Esophagus muscularis mucosa (tissue), 4 donors: ENCODE results near the gene GTPBP10.

Experiments used
- EP300 ChIP-seq: sonication (generic); formaldehyde crosslinking; IDR thresholded peaks from one replicate; pipeline ENCODE4 v1.6.1; 2017; ENCODE audit warnings: antibody characterized with exemption
- POLR2A ChIP-seq: fragments of 450-650 bp; IDR thresholded peaks from one replicate; pipeline ENCODE4 v1.6.1; 2017; ENCODE audit warnings: antibody characterized with exemption, moderate library complexity, mild to moderate bottlenecking, low read depth
- POLR2AphosphoS5 ChIP-seq, 2 donors: sonication (generic); formaldehyde crosslinking; IDR thresholded peaks; one replicate each; pipeline ENCODE4 v1.6.1; 2017; ENCODE audit warnings: antibody characterized with exemption in 2 of 2
- TF ChIP-seq, protein P1 (sequence below), 3 experiments: fragments of 200-600 bp in 2 of 3; fragments of 450-650 bp in 1 of 3; sonication (generic) in 2 of 3; IDR thresholded peaks; one replicate each; pipeline ENCODE4 v1.5.1; 2017 to 2019; ENCODE audit warnings: antibody characterized with exemption in 3 of 3, mild to moderate bottlenecking in 2 of 3, moderate library complexity in 1 of 3

GRCh38 chr7:90320014-90320413, 26.5 kb upstream of the GTPBP10 start:
- TF ChIP-seq, protein P1, sequence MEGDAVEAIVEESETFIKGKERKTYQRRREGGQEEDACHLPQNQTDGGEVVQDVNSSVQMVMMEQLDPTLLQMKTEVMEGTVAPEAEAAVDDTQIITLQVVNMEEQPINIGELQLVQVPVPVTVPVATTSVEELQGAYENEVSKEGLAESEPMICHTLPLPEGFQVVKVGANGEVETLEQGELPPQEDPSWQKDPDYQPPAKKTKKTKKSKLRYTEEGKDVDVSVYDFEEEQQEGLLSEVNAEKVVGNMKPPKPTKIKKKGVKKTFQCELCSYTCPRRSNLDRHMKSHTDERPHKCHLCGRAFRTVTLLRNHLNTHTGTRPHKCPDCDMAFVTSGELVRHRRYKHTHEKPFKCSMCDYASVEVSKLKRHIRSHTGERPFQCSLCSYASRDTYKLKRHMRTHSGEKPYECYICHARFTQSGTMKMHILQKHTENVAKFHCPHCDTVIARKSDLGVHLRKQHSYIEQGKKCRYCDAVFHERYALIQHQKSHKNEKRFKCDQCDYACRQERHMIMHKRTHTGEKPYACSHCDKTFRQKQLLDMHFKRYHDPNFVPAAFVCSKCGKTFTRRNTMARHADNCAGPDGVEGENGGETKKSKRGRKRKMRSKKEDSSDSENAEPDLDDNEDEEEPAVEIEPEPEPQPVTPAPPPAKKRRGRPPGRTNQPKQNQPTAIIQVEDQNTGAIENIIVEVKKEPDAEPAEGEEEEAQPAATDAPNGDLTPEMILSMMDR (IDR thresholded peaks at IDR 0.05), result no peak
- TF ChIP-seq POLR2AphosphoS5 (IDR thresholded peaks at IDR 0.05) (no peak), EP300 (no peak), POLR2A (no peak)
